ENCODE data around the gene CASP1.

CASP1 gene

DNA sequence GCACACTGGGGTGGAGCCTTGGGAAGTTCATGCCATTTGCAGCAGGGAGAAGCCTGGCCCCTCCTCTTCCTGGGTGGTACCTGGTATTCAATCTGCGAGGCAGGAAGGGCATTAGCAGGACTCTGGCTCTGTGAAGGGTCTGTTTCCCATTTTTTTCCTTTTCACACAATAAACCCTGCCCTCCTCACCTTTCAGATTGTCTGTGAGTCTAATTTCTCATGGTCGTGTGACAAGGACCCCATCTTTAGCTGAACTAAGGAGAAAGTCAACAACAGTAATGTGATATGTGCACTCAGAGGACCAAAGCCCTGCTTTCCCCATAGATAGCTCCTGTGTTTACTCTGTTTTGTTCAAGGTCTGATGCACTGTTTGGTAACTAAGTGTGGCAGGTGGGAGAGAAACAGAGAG, 39.9 kb downstream of the CASP1 start:
- FAIRE-seq (no peak), DNase-seq (ENCODE audit: low spot score) (no peak)

DNA sequence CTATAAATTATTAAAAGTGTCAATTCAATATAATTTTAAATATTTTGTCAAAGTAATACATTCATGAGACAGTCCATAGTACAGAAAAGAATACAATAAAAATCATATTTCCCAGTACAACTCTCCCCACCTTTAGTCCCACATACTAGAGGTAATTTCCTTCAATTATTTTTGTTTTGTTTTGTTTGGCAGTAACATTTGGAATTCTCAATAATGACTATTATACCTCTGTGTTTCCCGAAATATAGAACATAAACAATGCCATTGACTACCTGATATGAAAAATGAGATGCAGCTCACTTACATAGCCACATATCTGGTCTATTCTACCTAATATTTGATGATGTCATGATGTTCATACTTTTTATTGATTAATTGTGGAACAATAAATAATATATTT, 42.2 kb downstream of the CASP1 start:
- DNase-seq (ENCODE audit: low spot score) (no peak), FAIRE-seq (no peak)

DNA sequence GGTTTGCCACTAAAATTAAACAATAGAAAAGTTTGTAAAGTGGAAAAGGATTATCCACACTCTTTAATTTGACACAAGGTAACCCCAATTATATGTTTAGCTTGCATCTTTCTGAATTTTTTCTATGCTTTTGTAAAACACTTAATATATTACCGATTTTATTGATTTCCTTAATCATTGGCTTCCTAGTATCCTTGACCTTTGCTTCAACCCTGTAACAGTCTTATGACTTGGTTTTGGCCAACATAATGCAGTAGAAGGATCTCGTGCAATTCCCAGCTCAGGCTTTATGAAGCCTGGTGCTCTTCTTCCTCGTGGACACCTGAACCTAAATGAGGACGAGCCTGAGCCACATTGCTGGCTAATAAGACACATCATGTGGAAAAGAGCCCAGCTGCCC, 43.0 kb downstream of the CASP1 start:
- FAIRE-seq (no peak), DNase-seq (ENCODE audit: low spot score) (no peak)

DNA sequence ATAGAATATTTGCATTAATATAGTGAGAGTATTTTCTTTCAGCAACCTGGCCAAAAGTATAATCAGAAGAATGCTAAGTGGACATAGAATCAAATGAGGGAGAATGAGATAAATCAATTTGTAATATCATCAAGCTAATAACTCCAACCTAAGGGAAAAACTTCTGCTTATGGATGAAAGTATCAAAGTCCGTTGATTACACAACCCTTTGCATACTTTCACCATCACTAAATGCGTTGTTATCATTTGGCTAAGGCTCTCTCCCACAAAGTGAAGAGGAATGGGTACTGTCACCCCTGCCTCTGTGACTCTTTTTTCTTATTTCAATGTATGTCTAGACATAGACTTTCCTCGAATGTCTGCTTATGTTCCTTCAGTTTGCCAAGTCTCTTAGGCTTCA, 50.1 kb downstream of the CASP1 start:
- DNase-seq (ENCODE audit: low spot score) (no peak), FAIRE-seq (no peak)

DNA sequence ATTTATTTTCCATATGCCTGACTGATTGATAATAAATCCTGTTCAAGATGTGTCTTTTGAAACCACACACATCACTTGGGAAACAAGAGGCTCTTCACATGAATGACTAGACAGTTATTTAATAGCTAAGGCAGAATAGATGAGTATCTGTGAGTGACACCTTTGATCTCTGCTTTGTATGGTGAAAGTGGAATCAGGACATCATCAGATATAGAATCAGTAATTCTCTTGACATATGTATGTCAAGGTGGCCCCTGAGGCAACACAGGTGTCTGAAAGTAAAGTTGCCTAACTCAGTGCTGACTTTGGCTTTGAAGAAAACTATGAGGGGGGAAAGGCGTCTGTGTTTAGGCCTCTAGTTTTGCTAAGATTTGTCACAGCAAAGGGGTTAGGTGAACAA, 55.1 kb downstream of the CASP1 start:
- FAIRE-seq = no peak

More for the DNA sequence above, 55.1 kb downstream of the CASP1 start:
- no peak for DNase-seq (ENCODE audit: low spot score)

Data from RCC 7860 (cell line).